BLaER1 treated with 17β-estradiol and CSF1 and Interleukin-3, amounts not matched to agents 10 nM and 100 nM (cell line): ENCODE results near the gene ARF1.
"Not testable (repeated sequence)": the region's sequence is repeated elsewhere in the genome, so short reads cannot be mapped to it uniquely, and the experiment has no call there.

ENCODE experiments used
- H3K27ac ChIP-seq, 11 experiments: shearing (Covaris generic); formaldehyde crosslinking; 2 replicates each; pipeline ENCODE4 v1.8.1; 2022
- H3K27me3 ChIP-seq, 11 experiments: shearing (Covaris generic); formaldehyde crosslinking; 2 replicates each; pipeline ENCODE4 v1.8.1; 2022
- H3K36me3 ChIP-seq, 11 experiments: shearing (Covaris generic); formaldehyde crosslinking; 2 replicates each; pipeline ENCODE4 v1.8.1; 2022
- H3K4me1 ChIP-seq, 10 experiments: shearing (Covaris generic); formaldehyde crosslinking; 2 replicates each; pipeline ENCODE4 v1.8.1; 2022
- H3K4me2 ChIP-seq, 11 experiments: shearing (Covaris generic); formaldehyde crosslinking; 2 replicates each; pipeline ENCODE4 v1.8.1; 2022
- H3K4me3 ChIP-seq, 10 experiments: shearing (Covaris generic); formaldehyde crosslinking; 2 replicates each; pipeline ENCODE4 v1.8.1; 2022
- H3K9ac ChIP-seq, 11 experiments: shearing (Covaris generic); formaldehyde crosslinking; 2 replicates each; pipeline ENCODE4 v1.8.1; 2022
- H3K9me3 ChIP-seq, 11 experiments: shearing (Covaris generic); formaldehyde crosslinking; replicated peaks in 1 of 11; 2 replicates each; pipeline ENCODE4 v1.8.1; 2022
- H4K20me1 ChIP-seq, 11 experiments: shearing (Covaris generic); formaldehyde crosslinking; 2 replicates each; pipeline ENCODE4 v1.8.1; 2022
- Cebpa-rat ChIP-seq, 11 experiments: shearing (Covaris generic); IDR thresholded peaks; 2 replicates each; pipeline ENCODE4 v1.8.1; 2022

Gene ARF1

GRCh38 chr1:228109962-228110488 lies 27.5 kb downstream of the ARF1 start:
- Histone ChIP-seq H3K4me1 (peaks cover 21 to 27% (median 24%) of the 10 kb centered on the region in 10 experiments), H3K4me3 (peak overlapping the region; percentile 88 to 100 (median 98)), H4K20me1 (peaks cover 0 to 19% (median 0%) of the 10 kb centered on the region in 11 experiments; a peak in 4 of 22 replicates), H3K9me3 (no peaks in the 10 kb centered on the region), H3K27ac (peak overlapping the region; percentile 56 to 93 (median 83)), H3K9ac (peak overlapping the region; percentile 84 to 95 (median 91)), H3K4me2 (peak overlapping the region; percentile 78 to 100 (median 92)), H3K27me3 (no peaks in the 10 kb centered on the region), H3K36me3 (peaks cover 21 to 30% (median 26%) of the 10 kb centered on the region in 11 experiments)
- no peak for TF ChIP-seq Cebpa-rat (IDR thresholded peaks at IDR 0.05)

DNA sequence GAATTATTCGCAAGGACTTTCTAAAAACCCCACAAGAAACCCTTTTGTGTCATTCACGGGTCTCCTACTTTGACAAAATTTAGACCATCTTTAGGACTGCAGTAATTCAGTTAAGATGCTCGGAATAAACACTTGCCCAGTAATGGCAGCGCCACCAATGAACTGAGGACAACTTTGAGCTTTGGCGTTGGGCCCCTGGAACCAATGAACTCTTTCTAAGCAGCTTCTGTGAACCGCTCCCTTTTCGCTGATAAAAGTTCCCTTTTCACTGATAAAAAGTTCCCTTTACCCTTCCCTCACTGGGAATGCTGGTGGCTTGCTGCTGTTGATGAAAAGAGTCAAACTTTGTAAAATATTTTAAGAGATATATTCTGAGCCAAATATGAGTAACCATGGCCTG lies 28.0 kb downstream of the ARF1 start:
- Histone ChIP-seq H3K9ac (peak overlapping the region in 7 of 11 experiments; percentile 86 to 95 (median 92); a peak in 7 of 22 replicates), H3K9me3 (peaks cover 0 to under 1% (median 0%) of the 10 kb centered on the region in 11 experiments; a peak in 1 of 22 replicates)

GRCh38 chr1:228111315-228111714 lies 28.8 kb downstream of the ARF1 start:
- H3K36me3 ChIP-seq: peaks cover 13 to 18% (median 16%) of the 10 kb centered on the region in 11 experiments
- H3K4me3 ChIP-seq, H3K27ac ChIP-seq, H3K4me2 ChIP-seq, H3K9ac ChIP-seq, H3K27me3 ChIP-seq, H3K9me3 ChIP-seq: not testable (repeated sequence)
- peaks cover 0 to 19% (median 0%) of the 10 kb centered on the region in 11 experiments; a peak in 4 of 22 replicates for H4K20me1 ChIP-seq
- peaks cover 21 to 27% (median 23%) of the 10 kb centered on the region in 10 experiments for H3K4me1 ChIP-seq

More for the DNA sequence above, 28.0 kb downstream of the ARF1 start:
- Histone ChIP-seq H3K4me1 (peaks cover 21 to 27% (median 23%) of the 10 kb centered on the region in 10 experiments), H3K27me3 (no peaks in the 10 kb centered on the region), H4K20me1 (peaks cover 0 to 19% (median 0%) of the 10 kb centered on the region in 11 experiments; a peak in 4 of 22 replicates), H3K4me2 (peak overlapping the region; percentile 78 to 100 (median 92)), H3K4me3 (peak overlapping the region in 2 of 10 experiments; percentile 94 to 99; a peak in 3 of 20 replicates), H3K27ac (peak overlapping the region in 2 of 11 experiments; percentile 81 to 83; a peak in 1 of 22 replicates), H3K36me3 (peaks cover 21 to 25% (median 24%) of the 10 kb centered on the region in 11 experiments)
- no peak for TF ChIP-seq Cebpa-rat (IDR thresholded peaks at IDR 0.05)

DNA sequence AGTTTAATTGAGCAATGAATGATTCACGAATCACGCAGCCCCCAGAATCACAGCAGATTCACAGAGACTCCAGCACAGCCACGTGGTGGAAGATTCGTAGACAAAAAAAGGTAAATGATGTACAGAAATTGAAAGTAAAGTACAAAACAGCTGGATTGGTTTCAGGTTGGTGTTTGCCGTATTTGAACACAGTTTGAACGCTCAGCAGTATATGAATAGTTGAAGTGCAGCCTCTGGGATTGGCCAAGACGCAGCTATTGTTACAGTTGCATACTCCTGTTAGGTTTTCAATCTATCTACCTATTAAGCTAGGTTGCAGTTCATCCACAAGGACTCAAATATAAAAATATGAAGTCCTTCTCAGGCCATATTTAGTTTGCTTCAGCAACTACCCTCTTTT lies 29.7 kb downstream of the ARF1 start:
- no peak overlapping the region for H3K27ac ChIP-seq
- no peak overlapping the region for H3K4me3 ChIP-seq
- H3K27me3 ChIP-seq: no peaks in the 10 kb centered on the region
- peaks cover 0 to 18% (median 0%) of the 10 kb centered on the region in 11 experiments; a peak in 4 of 22 replicates for H4K20me1 ChIP-seq
- no peak for TF ChIP-seq Cebpa-rat (IDR thresholded peaks at IDR 0.05)
- H3K4me2 ChIP-seq: no peak overlapping the region
- no peak overlapping the region for H3K9ac ChIP-seq
- peaks cover 21 to 27% (median 23%) of the 10 kb centered on the region in 10 experiments for H3K4me1 ChIP-seq
- H3K9me3 ChIP-seq: peaks cover 10 to 16% (median 14%) of the 10 kb centered on the region in 11 experiments
- H3K36me3 ChIP-seq: peaks cover 4 to 9% (median 8%) of the 10 kb centered on the region in 11 experiments; a peak in 19 of 22 replicates

DNA sequence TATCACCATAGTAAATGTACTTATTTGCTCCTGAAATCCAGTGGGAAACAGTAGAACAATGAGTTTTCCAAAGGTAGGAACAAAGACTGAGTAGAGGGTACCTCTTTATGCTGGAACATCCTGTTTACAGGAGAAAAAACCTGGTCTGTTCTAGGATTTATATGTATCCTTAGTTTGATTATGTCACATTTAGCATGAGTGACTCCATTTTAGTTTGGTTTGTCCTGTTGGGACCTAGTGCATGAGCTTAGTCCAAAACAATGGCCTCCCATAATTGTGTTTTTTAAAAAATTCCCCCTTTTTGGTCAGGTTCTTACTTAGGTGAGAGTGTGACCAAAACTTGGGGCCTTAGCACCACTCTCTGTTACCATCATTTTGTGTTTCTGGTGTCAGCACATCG lies 30.1 kb downstream of the ARF1 start:
- Histone ChIP-seq H3K9ac (no peak overlapping the region), H3K4me3 (no peak overlapping the region), H3K27ac (no peak overlapping the region), H3K36me3 (peaks cover 0 to 5% (median 3%) of the 10 kb centered on the region in 11 experiments; a peak in 15 of 22 replicates), H3K9me3 (peaks cover 15 to 21% (median 18%) of the 10 kb centered on the region in 11 experiments), H3K4me2 (no peak overlapping the region), H3K4me1 (peaks cover 19 to 23% (median 21%) of the 10 kb centered on the region in 10 experiments), H4K20me1 (peaks cover 0 to 13% (median 0%) of the 10 kb centered on the region in 11 experiments; a peak in 4 of 22 replicates), H3K27me3 (no peaks in the 10 kb centered on the region)
- no peak for TF ChIP-seq Cebpa-rat (IDR thresholded peaks at IDR 0.05)

- H3K27me3 ChIP-seq: no peaks in the 10 kb centered on the region
- H3K4me2 ChIP-seq: no peak overlapping the region
- no peak overlapping the region for H3K27ac ChIP-seq
- peaks cover 0 to 5% (median 0%) of the 10 kb centered on the region in 11 experiments; a peak in 2 of 22 replicates for H3K36me3 ChIP-seq
- no peak for TF ChIP-seq Cebpa-rat (IDR thresholded peaks at IDR 0.05)
- H3K4me3 ChIP-seq: no peak overlapping the region
- no peaks in the 10 kb centered on the region for H4K20me1 ChIP-seq
- H3K9ac ChIP-seq: no peak overlapping the region
- H3K4me1 ChIP-seq: peaks cover 6 to 9% (median 8%) of the 10 kb centered on the region in 10 experiments; a peak in 16 of 20 replicates
- peaks cover 29 to 42% (median 39%) of the 10 kb centered on the region in 11 experiments for H3K9me3 ChIP-seq
These were observed 32.3 kb downstream of the ARF1 start for GRCh38 chr1:228114827-228115226.

DNA sequence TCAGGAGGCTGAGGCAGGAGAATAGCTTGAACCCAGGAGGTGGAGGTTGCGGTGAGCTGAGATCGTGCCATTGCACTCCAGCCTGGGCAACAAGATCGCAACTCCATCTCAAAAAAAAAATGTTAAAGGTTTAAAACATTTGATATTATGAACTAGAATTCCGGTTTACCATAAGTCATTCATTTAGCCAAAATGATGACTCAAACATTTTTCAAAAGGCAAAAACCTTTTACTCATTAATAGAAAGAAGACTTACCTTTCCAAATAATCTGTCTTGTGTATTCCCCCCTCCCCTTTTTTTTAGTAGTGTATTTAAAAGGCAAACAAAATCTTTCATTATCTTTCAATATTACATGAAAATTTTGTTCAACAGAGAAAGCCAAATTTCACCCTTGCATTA lies 34.8 kb downstream of the ARF1 start:
- H3K36me3 ChIP-seq: peaks cover 0 to 5% (median 0%) of the 10 kb centered on the region in 11 experiments; a peak in 2 of 22 replicates
- H3K9me3 ChIP-seq: peaks cover 29 to 47% (median 40%) of the 10 kb centered on the region in 11 experiments
- no peak for TF ChIP-seq Cebpa-rat (IDR thresholded peaks at IDR 0.05)
- H3K4me2 ChIP-seq: no peak overlapping the region
- no peak overlapping the region for H3K9ac ChIP-seq
- no peaks in the 10 kb centered on the region for H3K27me3 ChIP-seq
- H3K4me3 ChIP-seq: no peak overlapping the region
- no peak overlapping the region for H3K27ac ChIP-seq
- no peaks in the 10 kb centered on the region for H4K20me1 ChIP-seq
- no peaks in the 10 kb centered on the region for H3K4me1 ChIP-seq

DNA sequence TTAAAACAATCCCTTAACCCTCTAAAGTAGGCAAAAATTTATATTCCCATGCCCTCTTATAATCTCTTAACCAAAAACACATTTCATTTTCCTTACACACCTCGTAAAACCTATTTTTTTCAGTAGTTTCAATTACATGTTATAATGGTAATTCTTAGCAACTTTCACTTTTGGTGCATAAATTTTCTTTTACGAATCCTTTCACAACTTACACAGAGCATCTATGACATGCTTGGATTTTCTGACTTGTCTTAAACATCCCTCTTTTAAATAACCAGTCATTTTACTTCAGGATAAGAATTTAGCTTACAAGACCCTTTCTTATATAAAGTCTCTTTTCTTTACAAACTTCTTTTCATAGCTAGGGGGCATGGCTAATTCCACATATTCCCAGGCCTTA lies 35.5 kb downstream of the ARF1 start:
- no peak for TF ChIP-seq Cebpa-rat (IDR thresholded peaks at IDR 0.05)
- H4K20me1 ChIP-seq: no peaks in the 10 kb centered on the region

GRCh38 chr1:228120351-228120750 lies 37.8 kb downstream of the ARF1 start:
- no peak overlapping the region for H3K4me2 ChIP-seq
- no peak overlapping the region for H3K27ac ChIP-seq
- H3K9me3 ChIP-seq: peaks cover 29 to 47% (median 40%) of the 10 kb centered on the region in 11 experiments

More for the DNA sequence above, 35.5 kb downstream of the ARF1 start:
- no peak overlapping the region for H3K9ac ChIP-seq
- no peak overlapping the region for H3K27ac ChIP-seq
- H3K27me3 ChIP-seq: no peaks in the 10 kb centered on the region
- no peaks in the 10 kb centered on the region for H3K4me1 ChIP-seq
- H3K36me3 ChIP-seq: peaks cover 0 to 5% (median 0%) of the 10 kb centered on the region in 11 experiments; a peak in 2 of 22 replicates
- no peak overlapping the region for H3K4me2 ChIP-seq
- no peak overlapping the region for H3K4me3 ChIP-seq
- H3K9me3 ChIP-seq: peaks cover 29 to 47% (median 40%) of the 10 kb centered on the region in 11 experiments

More at GRCh38 chr1:228120351-228120750, 37.8 kb downstream of the ARF1 start:
- TF ChIP-seq Cebpa-rat (IDR thresholded peaks at IDR 0.05): no peak
- H3K36me3 ChIP-seq: peaks cover 0 to 5% (median 0%) of the 10 kb centered on the region in 11 experiments; a peak in 2 of 22 replicates
- no peaks in the 10 kb centered on the region for H3K4me1 ChIP-seq
- no peak overlapping the region for H3K9ac ChIP-seq
- H3K27me3 ChIP-seq: no peaks in the 10 kb centered on the region
- H3K4me3 ChIP-seq: no peak overlapping the region
- no peaks in the 10 kb centered on the region for H4K20me1 ChIP-seq
